HTR-8/SVneo (cell line): ENCODE data around the gene CST8.

Experiments
- DNase-seq: peaks from one replicate; pipeline ENCODE4 v3.0.0; 2011; ENCODE audit warnings: low spot score, mixed read lengths; ENCODE audit not compliant: insufficient read length
- FAIRE-seq: peaks from 2 replicates; lab custom pipeline; 2011; peaks lifted over from hg19 to GRCh38; lab: Jason Lieb, UNC

The CST8 gene

DNA sequence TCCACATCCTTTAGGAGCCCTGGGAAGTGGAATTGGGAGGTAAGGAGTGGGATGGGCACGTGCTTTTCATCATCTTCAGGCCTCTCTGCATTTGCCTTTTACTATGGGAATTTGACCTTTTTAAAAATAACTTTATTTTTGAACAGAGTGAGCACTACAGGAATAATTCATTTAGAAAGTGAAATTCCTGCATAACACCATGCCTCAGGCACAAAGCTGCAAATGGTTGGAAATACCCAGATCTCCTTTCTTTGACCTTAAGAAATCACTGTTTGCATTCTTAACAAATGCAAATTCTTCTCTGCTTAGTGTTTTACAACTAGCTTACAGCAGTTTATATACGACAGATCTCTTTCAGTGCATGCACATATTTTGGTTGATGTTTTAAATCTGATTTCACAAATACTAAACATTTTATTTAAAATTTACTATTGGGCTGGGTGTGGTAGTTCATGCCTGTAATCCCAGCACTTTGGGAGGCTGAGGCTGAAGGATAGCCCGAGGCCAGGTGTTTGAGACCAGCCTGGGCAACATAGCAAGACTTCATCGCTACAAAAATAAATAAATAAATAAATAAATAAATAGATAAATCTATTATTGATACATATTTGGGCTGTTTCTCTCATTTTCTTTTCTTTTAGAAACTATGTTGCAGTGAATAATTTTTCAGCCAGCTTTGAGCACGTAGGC is 24.5 kb downstream of the CST8 start:
- FAIRE-seq (no peak), DNase-seq (no peak)

DNA sequence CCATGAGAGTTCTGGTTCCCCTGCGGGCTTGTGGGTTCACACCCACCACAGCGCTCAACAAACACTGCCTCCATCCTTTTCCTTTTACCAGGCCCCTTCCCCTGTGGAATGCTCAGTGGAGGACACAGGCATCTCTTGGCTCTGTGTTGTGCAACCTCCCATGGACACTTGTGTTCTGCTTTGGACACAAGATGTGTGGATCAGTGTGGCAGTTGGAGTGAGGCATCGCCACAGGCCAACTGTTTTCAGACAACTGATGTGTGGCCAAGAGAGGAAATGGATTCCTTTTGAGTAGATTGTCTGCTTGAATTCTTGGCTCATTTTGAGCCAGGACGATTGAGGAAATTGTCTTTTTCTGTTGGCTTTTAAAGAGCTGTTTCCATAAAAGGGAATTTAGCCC is 26.8 kb downstream of the CST8 start:
- DNase-seq (no peak), FAIRE-seq (no peak)

DNA sequence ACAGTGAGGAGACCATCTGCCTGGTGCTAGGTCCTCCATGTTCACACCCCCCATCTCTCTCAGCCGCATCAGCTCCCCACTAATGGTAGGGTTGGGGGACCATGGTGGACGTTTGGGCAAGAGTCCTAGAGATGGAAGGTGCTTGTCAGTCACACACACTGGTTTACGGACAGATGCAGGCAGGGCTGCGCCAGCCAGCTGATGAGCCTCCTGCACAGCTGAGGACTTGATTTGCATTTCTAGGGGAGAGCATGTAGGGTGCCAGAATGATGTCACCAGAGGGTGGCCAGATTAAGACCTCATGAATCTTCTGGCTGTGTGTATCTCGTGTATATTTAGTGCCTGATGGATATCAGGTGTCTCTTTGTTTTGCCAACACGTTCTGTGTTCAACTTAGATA is 28.6 kb downstream of the CST8 start:
- no peak for DNase-seq

DNA sequence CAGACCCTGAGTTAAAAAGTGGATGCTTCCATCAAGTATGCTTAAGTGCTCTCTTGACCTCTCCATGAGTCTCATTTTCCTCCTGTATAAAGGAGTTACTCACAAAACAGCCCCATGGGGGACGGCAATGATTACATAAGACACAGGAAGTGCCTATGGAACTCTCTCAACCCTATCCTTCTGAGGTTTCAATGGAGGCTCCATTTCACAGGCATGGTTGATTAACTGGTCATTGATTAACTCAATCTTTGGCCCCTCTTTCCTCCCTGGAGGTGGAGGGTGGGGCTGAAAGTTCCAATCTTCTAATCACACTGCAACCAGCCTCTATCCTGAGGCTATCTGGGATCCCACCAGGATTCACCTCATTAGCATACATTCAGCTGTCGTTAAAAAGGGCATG is 29.3 kb downstream of the CST8 start:
- DNase-seq: no peak

More for the DNA sequence above, 28.6 kb downstream of the CST8 start:
- no peak for FAIRE-seq

DNA sequence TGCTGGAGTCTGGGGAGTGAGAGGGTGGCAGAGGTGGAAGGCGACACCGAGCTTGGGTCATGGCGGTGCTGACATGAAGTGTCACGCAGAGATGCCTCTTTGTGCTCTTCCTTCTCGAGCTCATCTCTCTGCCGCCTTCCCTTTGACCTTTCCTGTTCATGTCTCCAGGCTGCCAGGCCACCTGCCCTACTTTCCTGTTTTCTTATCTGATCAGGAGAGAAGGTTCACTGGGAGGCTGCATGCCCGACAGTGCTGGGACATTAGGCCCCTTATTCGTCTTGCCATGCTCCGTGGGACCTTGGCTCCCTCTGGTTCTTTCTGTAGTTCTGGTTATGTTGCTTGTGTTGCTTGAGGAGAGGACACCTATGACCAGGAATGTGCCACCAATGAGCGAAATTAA is 33.2 kb downstream of the CST8 start:
- FAIRE-seq (no peak), DNase-seq (no peak)

More for the DNA sequence above, 29.3 kb downstream of the CST8 start:
- no peak for FAIRE-seq

DNA sequence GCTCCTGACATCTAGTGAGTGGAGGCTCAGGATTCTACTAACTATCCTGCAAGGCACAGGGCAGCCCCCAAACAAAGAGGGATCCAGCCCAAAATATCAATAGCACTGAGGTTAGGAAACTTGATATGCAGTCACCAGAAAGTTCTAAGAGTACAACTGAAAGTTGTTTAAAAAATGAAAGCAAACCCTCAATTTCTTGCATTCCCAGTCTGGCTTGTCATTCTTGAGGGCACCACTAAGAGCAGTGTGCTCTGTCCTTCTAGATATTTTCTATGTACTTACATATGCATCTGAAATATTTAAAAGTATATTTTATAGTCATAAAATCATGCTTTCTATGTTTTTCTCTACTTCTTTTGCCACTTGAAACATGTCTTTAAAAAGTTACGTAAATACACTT is 35.9 kb downstream of the CST8 start:
- DNase-seq (no peak), FAIRE-seq (no peak)

DNA sequence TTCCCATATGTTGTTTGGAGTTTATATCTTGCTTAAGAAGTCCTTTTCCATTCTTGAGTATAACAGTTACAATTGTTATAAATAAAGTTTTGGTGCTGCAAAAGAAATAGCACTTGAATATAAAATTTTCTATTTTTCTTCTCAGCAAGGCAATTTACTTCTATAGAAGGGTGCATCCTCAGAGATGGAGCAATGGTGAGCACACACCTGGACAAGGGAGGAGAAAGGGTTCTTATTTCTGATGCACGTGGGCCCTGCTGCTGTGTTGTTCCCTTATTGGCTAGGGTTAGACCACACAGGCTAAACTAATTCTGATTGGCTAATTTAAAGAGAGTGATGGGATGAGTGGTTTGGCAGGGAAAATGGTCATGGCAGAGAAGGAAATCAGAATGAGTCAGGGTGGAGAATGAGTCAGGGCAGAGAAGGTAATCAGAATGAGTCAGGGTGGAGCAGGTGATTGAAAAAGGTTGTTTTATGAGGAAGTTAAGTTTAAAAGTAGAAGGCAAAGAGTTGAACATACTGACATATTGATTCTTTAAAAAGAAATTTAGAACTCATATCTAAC is 38.0 kb downstream of the CST8 start:
- FAIRE-seq (no peak), DNase-seq (no peak)

DNA sequence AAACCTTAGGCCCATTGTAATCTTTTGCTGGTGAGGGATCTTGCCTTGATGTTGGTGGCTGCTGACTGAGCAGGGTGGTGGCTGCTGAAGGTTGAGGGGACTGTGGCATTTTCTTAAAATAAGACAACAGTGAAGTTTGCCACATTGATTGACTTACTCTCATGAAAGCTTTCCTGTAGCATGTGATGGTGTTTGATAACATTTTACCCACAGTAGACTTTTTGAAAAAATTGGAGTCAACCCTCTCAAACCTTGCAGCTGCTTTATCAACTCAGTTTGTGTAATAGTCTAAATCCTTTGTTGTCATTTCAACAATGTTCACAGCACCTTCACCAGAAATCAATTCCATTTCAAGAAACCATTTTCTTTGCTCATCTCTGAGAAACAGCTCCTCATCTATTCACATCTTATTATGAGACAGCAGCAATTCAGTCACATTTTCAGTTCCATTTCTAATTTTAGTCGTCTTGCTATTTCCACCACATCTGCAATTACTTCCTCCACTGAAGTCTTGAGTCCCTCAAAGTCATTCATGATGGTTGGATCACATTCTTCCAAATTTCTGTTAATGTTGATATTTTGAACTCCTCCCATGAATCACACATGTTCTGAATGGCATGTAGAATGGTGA is 40.1 kb downstream of the CST8 start:
- FAIRE-seq (no peak), DNase-seq (no peak)

DNA sequence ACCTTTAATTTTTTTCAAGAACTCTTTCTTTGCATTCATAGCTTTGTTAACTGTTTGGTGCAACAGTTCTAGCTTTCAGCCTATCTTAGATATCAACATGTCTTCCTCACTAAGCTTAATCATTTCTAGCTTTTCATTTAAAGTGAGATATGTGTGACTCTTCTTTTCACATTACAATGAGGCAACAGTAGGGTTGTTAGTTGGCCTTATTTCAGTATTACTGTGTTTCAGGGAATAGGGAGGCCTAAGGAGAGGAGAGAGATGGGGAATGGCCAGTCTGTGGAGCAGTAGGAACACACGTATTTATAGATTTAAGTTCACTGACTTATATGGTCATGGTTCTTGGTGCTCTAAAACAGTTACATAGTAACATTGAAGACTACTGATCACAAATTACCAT is 41.6 kb downstream of the CST8 start:
- no peak for DNase-seq
- FAIRE-seq: no peak

DNA sequence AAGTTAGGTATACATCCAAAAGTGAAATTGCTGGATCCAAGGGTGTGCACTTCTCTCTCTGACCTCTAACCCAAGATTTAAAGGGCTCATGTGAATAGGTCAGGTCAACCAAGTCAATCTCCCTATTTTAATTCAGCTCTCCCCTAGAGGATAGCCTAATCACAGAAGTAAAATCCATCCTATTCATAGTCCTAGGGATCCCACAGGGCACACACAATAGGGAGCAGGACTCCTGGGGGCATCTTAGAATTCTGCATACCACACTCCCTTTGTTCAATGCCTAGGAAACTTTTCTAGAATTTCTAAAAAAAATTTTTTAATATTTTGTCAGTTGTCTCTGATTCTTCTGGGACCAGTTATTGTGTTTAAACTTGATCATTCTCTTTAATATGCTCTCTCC is 42.2 kb downstream of the CST8 start:
- FAIRE-seq (no peak), DNase-seq (no peak)

DNA sequence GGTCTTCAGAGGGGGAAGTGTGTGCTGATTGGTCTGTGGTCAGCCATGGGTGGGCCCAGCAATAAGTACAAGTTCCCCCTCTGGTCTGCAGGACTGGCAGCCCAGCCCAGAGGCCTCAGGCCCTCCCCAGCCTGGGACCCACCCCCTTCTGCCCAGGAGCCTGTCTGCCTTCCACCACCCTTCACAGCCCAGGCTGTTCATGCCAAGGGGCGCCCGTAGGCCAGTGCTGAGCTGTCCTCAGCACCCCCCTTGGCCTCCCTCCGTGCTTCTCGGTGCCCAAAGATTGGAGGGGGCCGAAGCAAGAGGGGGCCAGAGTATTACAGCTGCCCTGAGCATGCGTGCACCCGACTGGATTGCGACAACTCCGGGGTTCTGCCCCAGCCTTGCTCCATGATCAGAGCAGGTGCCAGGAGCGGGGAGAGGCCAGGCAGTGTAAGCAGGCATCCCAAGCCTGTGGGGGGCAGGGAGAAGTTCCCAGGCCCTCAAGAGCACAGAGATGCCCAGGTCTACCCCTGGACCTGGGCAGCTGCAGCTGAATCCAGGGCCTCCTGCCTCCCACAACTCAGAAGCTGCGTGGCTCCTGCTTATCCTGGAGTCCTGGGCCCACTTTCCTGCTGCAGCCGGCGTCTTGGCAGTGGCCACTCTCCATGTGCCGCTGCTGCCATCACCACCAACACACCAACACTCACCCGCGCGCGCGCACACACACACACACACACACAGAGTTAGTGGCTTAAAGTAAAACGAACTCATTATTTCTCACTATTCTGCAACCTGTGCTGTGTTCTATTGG is 44.1 kb downstream of the CST8 start:
- FAIRE-seq (no peak), DNase-seq (no peak)

DNA sequence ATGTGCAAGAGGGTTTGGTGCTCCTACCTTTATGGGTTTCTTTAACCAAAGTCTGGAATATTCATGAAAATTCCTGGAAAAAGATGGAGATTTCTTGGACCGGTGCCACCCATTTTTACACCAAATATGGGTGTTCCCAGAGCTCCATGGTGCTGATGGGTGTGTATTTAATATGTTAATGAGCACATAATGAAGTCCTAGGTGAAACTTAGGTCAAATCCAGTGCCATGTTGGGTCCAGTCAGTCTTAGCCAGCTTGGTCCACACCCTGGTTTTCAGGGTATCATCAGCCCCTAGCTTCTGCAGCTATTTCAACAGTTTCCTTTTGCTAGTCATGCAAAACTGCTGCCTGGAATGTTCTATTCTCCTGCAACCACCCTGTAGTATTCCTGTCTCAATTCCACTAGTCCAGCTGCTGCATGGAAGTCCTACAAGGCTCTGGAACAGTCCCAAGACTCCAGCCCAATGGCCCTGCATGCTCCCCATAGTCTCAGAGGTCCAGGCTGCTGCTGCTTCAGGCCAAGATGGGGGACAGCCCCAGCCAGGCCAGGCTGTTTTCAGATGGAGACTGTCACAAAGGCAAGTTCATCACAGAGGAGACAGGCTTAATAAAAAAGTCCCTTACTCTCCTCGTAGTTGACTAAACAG is 45.5 kb downstream of the CST8 start:
- DNase-seq: no peak
- FAIRE-seq: no peak

DNA sequence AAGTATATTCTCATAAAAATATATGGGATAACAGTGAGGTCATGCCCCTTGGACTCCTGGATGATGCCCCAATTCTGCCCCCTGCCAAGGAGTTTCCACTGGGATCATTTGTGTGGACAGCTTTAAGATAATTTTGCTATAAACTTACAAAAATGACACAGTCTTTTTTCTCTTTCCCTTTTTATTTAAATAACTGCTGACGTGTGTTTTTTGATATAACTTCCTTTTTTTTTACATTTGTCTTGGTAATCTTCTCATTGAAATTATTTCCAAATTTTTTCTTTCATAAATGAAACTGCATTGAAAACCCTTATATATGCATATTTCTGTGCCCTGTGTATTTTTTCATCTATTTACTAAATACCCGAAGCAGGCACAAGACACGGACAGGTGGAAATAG is 46.1 kb downstream of the CST8 start:
- FAIRE-seq: no peak
- no peak for DNase-seq

DNA sequence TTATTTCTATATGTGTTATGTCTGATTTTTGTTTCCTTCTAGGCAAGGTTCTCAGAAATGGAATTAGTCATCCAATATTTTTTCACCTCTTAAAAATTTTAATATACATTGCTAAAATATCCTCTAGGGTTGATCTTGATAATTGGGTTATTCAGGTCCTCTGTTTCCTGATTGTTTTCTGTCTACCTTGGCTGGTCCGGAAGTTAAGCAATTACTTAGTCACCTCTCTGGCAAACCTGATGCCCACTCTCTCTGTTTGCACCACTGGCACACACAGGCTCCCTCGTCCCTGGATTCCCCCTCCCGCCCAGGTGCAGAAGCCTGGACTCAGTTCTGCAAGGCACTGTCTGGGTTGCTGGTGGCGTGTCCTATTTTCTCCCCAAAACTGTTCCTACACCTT is 49.7 kb downstream of the CST8 start:
- FAIRE-seq (no peak), DNase-seq (no peak)

DNA sequence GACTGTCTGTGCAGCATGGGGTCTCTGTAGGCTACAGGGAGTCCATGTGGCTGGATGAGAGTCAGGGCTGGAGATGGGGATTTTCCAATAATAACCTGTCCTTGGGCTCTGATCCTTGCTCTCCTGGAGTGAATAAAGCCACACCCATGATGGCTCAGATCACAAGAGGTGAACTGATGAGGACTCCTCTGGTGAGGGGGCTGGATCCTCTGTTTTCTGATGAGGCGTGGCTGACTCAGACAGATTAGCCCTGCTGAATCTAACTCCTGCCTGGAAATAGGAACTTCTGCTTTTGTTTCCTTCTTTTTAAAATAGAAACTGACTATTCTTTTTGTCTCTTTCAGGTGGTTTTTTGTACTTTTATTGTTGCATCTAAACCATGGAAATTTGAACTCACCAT is 50.4 kb downstream of the CST8 start:
- no peak for DNase-seq
- FAIRE-seq: no peak

DNA sequence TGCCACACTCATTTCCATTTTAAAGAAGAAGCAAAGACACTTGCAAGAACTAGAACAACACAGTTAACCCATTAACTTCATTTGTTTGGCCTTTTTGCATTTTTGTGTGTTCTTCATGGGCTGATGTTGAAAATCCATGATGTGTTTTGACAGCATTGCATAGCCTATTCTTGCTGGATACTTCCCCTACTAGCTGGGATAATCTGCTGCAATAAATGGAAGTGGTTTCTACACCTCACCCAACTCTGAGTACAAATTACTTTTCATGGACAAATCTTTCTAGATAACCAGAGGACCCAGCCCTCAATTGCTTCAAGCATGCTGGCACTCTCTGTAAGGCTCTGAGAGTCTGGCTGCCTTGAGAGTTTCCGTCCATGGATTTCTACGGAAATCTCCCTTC is 50.9 kb downstream of the CST8 start:
- DNase-seq: no peak
- no peak for FAIRE-seq

DNA sequence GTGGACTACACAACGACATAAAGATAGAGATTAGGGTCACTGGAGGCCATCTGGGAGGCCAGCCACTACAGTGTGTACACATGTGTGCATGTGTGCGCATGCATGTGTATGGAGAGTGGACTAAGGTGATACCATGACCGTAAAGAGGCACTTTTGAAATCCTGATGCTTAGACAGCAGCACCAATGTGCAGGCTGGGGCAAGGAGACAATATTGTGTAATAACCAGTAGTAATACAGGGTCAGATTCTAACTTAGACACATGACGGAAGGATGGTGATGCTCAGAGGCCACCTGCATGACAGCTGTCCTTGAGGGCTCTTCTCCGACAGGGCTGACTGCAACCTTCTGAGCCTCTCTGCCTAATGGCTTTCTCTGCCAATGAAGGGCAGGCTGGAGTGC is 51.9 kb downstream of the CST8 start:
- no peak for FAIRE-seq
- no peak for DNase-seq

DNA sequence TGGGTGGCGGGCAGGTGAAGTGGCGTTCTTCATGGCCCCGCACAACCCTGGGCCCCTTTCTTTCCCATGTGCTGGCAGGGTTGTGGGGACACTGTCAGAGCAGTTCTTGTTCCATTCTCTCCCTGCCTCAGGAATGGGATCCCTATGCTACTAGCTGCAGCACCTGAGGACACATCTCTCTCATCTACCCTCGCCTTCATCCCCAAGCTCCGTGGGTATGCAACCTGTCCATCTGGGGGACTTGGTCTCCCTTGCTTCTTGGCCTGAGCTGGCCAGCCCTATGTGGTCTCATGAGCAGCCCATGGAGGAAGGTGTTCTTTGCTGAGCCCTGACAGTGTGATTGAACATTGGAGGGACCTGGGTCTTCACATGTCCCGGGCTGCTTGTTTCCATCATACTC is 53.2 kb downstream of the CST8 start:
- DNase-seq: no peak
- FAIRE-seq: no peak
